CD4-positive, alpha-beta T cell treated with Interleukin-6 at 100 ng/mL for 8 hours (primary cell): ENCODE results near the gene TSR3.
A peak's percentile ranks its signal among the peaks of the same experiment; 100 is the strongest.

Experiments used
- DNase-seq: peaks from one replicate; pipeline ENCODE4 v3.0.0-alpha.2; 2020; ENCODE audit warnings: mixed read lengths, low spot score

The TSR3 gene

GRCh38 chr16:1351582-1352362 lies at the start of gene TSR3, which contains the start of gene GNPTG:
TSS of gene TSR3 (minus strand) at chr16:1351878. CDS start at chr16:1351804, 74 bp downstream.
TSS of gene GNPTG (plus strand) at chr16:1351931. CDS start at chr16:1351966, 35 bp downstream.
- DNase-seq = peak; percentile 81

GRCh38 chr16:1401061-1401757 lies 49.5 kb upstream of the TSR3 start:
- DNase-seq = no peak

GRCh38 chr16:1398826-1399581 lies 47.3 kb upstream of the TSR3 start:
- no peak for DNase-seq

GRCh38 chr16:1398351-1398750 lies 46.7 kb upstream of the TSR3 start:
- DNase-seq = no peak

GRCh38 chr16:1397779-1398178 lies 46.1 kb upstream of the TSR3 start:
- no peak for DNase-seq

GRCh38 chr16:1395444-1396031 lies 43.9 kb upstream of the TSR3 start:
- DNase-seq = no peak

- DNase-seq = no peak
Observed at GRCh38 chr16:1394367-1394951, 42.8 kb upstream of the TSR3 start.

- no peak for DNase-seq
Observed at GRCh38 chr16:1393613-1394176, 42.0 kb upstream of the TSR3 start.

- DNase-seq = no peak
Observed at GRCh38 chr16:1392826-1393225, 41.1 kb upstream of the TSR3 start.

GRCh38 chr16:1390239-1390779 lies 38.6 kb upstream of the TSR3 start:
- DNase-seq = no peak

- DNase-seq = no peak
Observed at GRCh38 chr16:1389762-1390161, 38.1 kb upstream of the TSR3 start.

- DNase-seq = no peak
Observed at GRCh38 chr16:1387331-1387730, 35.7 kb upstream of the TSR3 start.

GRCh38 chr16:1385232-1385631 lies 33.6 kb upstream of the TSR3 start:
- no peak for DNase-seq

GRCh38 chr16:1383556-1383955 lies 31.9 kb upstream of the TSR3 start:
- DNase-seq = no peak

GRCh38 chr16:1381612-1382406 lies 30.1 kb upstream of the TSR3 start:
- DNase-seq = no peak

- no peak for DNase-seq
Observed at GRCh38 chr16:1380195-1380594, 28.5 kb upstream of the TSR3 start.

- DNase-seq = peak; percentile 48
Observed at GRCh38 chr16:1379304-1380076, 27.8 kb upstream of the TSR3 start.

GRCh38 chr16:1378804-1379303 lies 27.2 kb upstream of the TSR3 start:
- peak; percentile 28 for DNase-seq

GRCh38 chr16:1378087-1378803 lies 26.6 kb upstream of the TSR3 start:
- no peak for DNase-seq
